A673 (cell line): Measurements from ENCODE around the gene ATG16L2.

Experiments used
- CTCF ChIP-seq: fragments of 300-800, 200-600 bp; sonication (generic); conservative IDR thresholded peaks from 2 replicates; pipeline ENCODE4 v1.5.1; 2017; ENCODE audit warnings: low read depth, mild to moderate bottlenecking, antibody characterized with exemption, low read length, moderate library complexity, mixed read lengths
- EZH2 ChIP-seq: fragments of 200-600 bp; sonication (generic); IDR thresholded peaks from 2 replicates; pipeline ENCODE4 v1.6.1; 2017; ENCODE audit warnings: borderline replicate concordance, low read depth, mild to moderate bottlenecking, mixed read lengths, antibody characterized with exemption, low read length; ENCODE audit not compliant: poor library complexity, severe bottlenecking

GRCh38 chr11:72779495-72780128 lies 34.6 kb upstream of the ATG16L2 start:
- TF ChIP-seq CTCF (no peak), EZH2 (no peak)
